Vagina (tissue), 2 donors: ENCODE data around the gene ATF6B. TPM values are rescaled to one million over a fixed set of nuclear protein-coding genes. Genes with fewer than 3 reads are reported as not detected.
A peak's percentile ranks its signal among the peaks of the same experiment; 100 is the strongest.

ENCODE experiments used
- DNase-seq, 2 donors: peaks; one replicate each; pipeline ENCODE4 v3.0.0-alpha.2; 2017; ENCODE audit errors: extremely low spot score in 2 of 2
- H3K27ac ChIP-seq: fragments of 200-600 bp; sonication (generic); one replicate; pipeline ENCODE4 v1.5.1; 2019
- H3K27me3 ChIP-seq: fragments of 200-600 bp; sonication (generic); one replicate; pipeline ENCODE4 v1.5.1; 2019
- H3K36me3 ChIP-seq, 2 donors: fragments of 200-600 bp; sonication (generic); one replicate each; pipeline ENCODE4 v1.5.1; 2017 to 2019
- H3K4me1 ChIP-seq: fragments of 200-600 bp; sonication (generic); one replicate; pipeline ENCODE4 v1.5.1; 2019
- H3K4me3 ChIP-seq, 2 donors: fragments of 200-600 bp; sonication (generic); 1 replicate in 1 of 2; 2 replicates in 1 of 2; pipeline ENCODE4 v1.5.1; 2016 to 2019
- H3K9me3 ChIP-seq: fragments of 200-600 bp; sonication (generic); one replicate; pipeline ENCODE4 v1.5.1; 2019
- POLR2A ChIP-seq, 2 donors: fragments of 450-650 bp; IDR thresholded peaks; one replicate each; pipeline ENCODE4 v1.6.1; 2017; ENCODE audit warnings: antibody characterized with exemption in 2 of 2, mild to moderate bottlenecking in 2 of 2, moderate library complexity in 2 of 2
- POLR2AphosphoS5 ChIP-seq, 2 donors: sonication (generic); formaldehyde crosslinking; IDR thresholded peaks; one replicate each; pipeline ENCODE4 v1.9.0; 2017; ENCODE audit warnings: antibody characterized with exemption in 2 of 2, mild to moderate bottlenecking in 2 of 2, low read depth in 1 of 2; ENCODE audit not compliant: insufficient read depth in 1 of 2
- intact Hi-C: fragments of 100-400 bp; cut with DNase I; formaldehyde crosslinking; loops from one replicate; pipeline ENCODE4 v1.15.1; 2023
- total RNA-seq: library from RNA; depleted of rRNA; stranded (reverse); fragments of >200 nt; gene quantifications from one replicate; pipeline ENCODE4 v1.2.3, GENCODE V29; 2016
- TF ChIP-seq, protein P1 (sequence below), 3 experiments: fragments of 450-650 bp in 2 of 3; fragments of 200-600 bp in 1 of 3; sonication (generic) in 1 of 3; IDR thresholded peaks; one replicate each; pipeline ENCODE4 v1.5.1; 2017 to 2019; ENCODE audit warnings: antibody characterized with exemption in 3 of 3, mild to moderate bottlenecking in 2 of 3, moderate library complexity in 2 of 3

ATF6B gene
- total RNA-seq, 1 donor from 2014 or later: 76.6 TPM

DNA sequence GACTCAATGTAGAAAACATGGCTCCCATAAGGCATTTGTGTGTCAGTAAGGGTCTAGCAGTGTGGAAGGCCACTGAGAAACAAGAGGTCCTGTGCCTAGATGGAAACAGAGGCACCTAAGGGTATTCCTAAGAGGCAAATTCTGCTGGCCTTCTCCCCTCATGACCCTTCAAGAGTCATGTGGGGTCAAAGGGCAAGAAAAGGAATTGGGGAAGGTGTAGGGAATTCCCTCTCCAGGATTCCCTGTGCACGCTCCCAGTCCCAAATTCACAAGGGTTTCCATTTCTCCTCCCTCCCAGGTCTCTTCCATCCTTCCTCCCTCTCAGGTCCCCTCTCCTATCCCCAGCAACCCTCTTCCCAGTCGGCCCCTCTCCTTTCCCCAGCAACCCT, 47.3 kb upstream of the ATF6B start:
- TF ChIP-seq POLR2AphosphoS5 (IDR thresholded peaks at IDR 0.05; ENCODE audit: insufficient read depth in 1 of 2, low read depth in 1 of 2) (no peak), POLR2A (IDR thresholded peaks at IDR 0.05) (no peak)
- TF ChIP-seq, protein P1, sequence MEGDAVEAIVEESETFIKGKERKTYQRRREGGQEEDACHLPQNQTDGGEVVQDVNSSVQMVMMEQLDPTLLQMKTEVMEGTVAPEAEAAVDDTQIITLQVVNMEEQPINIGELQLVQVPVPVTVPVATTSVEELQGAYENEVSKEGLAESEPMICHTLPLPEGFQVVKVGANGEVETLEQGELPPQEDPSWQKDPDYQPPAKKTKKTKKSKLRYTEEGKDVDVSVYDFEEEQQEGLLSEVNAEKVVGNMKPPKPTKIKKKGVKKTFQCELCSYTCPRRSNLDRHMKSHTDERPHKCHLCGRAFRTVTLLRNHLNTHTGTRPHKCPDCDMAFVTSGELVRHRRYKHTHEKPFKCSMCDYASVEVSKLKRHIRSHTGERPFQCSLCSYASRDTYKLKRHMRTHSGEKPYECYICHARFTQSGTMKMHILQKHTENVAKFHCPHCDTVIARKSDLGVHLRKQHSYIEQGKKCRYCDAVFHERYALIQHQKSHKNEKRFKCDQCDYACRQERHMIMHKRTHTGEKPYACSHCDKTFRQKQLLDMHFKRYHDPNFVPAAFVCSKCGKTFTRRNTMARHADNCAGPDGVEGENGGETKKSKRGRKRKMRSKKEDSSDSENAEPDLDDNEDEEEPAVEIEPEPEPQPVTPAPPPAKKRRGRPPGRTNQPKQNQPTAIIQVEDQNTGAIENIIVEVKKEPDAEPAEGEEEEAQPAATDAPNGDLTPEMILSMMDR (IDR thresholded peaks at IDR 0.05): no peak
- intact Hi-C loops: loop anchor here (10.0 kb wide), 1 partner anchor 51 kb away; the partner anchor contains the start of gene ATF6B
- DNase-seq: no peak
- Histone ChIP-seq H3K4me1 (peaks cover 45% of the 10 kb centered on the region), H3K27ac (peak overlapping the region; percentile 95), H3K36me3 (peaks cover 0 to 14% of the 10 kb centered on the region in 2 donors), H3K27me3 (no peaks in the 10 kb centered on the region), H3K4me3 (peak overlapping the region; percentile 81 to 93), H3K9me3 (no peaks in the 10 kb centered on the region)

- no peak overlapping the region for H3K4me3 ChIP-seq
- H3K27me3 ChIP-seq: no peaks in the 10 kb centered on the region
- peaks cover 0 to 18% of the 10 kb centered on the region in 2 donors for H3K36me3 ChIP-seq
- TF ChIP-seq POLR2AphosphoS5 (IDR thresholded peaks at IDR 0.05; ENCODE audit: insufficient read depth in 1 of 2, low read depth in 1 of 2): no peak
- TF ChIP-seq, protein P1 (IDR thresholded peaks at IDR 0.05): no peak
- no peak for TF ChIP-seq POLR2A (IDR thresholded peaks at IDR 0.05)
- H3K27ac ChIP-seq: no peak overlapping the region
- no peaks in the 10 kb centered on the region for H3K9me3 ChIP-seq
- DNase-seq: no peak
- intact Hi-C loops: loop anchor here (10.0 kb wide), 1 partner anchor 50 kb away; the partner anchor contains the start of gene ATF6B
- peaks cover 38% of the 10 kb centered on the region for H3K4me1 ChIP-seq
Observed at GRCh38 chr6:32174416-32174815, 46.4 kb upstream of the ATF6B start.

- Histone ChIP-seq H3K27ac (no peak overlapping the region), H3K9me3 (no peaks in the 10 kb centered on the region), H3K4me1 (peaks cover 29% of the 10 kb centered on the region), H3K36me3 (peaks cover 0 to 25% of the 10 kb centered on the region in 2 donors), H3K4me3 (no peak overlapping the region), H3K27me3 (no peaks in the 10 kb centered on the region)
- TF ChIP-seq, protein P1 (IDR thresholded peaks at IDR 0.05): no peak
- TF ChIP-seq POLR2A (IDR thresholded peaks at IDR 0.05) (no peak), POLR2AphosphoS5 (IDR thresholded peaks at IDR 0.05; ENCODE audit: insufficient read depth in 1 of 2, low read depth in 1 of 2) (no peak)
- no peak for DNase-seq
- intact Hi-C loops: loop anchor here (10.0 kb wide), 1 partner anchor 48 kb away; the partner anchor contains the start of gene ATF6B
Observed at GRCh38 chr6:32173051-32173727, 45.1 kb upstream of the ATF6B start.

DNA sequence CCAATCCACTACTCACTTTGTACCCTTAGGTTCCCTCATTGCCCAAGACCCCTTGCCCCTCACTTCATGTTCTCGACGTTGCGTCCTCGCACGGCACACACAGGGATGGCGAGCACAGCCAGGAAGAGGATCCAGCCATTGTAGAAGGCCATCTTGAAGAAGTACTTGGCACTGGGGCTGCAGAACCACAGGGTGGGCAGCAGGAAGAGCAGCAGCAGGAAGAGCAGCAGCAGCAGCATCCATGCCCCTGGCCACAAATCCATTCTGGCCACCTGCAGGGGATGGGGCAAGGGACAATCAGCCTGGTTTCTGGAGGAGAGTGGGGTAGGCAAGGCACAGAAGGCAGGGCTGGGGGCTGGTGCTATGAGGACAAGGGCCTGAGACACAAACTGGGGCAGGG, 43.2 kb upstream of the ATF6B start:
- no peaks in the 10 kb centered on the region for H3K27me3 ChIP-seq
- no peak overlapping the region for H3K27ac ChIP-seq
- DNase-seq: no peak
- intact Hi-C loops: loop anchor here (10.0 kb wide), 1 partner anchor 46 kb away; the partner anchor contains the start of gene ATF6B
- H3K9me3 ChIP-seq: no peaks in the 10 kb centered on the region
- TF ChIP-seq POLR2A (IDR thresholded peaks at IDR 0.05) (no peak), POLR2AphosphoS5 (IDR thresholded peaks at IDR 0.05; ENCODE audit: insufficient read depth in 1 of 2, low read depth in 1 of 2) (no peak)
- TF ChIP-seq, protein P1 (IDR thresholded peaks at IDR 0.05): no peak
- H3K4me1 ChIP-seq: peaks cover 17% of the 10 kb centered on the region
- H3K36me3 ChIP-seq: peaks cover 0 to 45% of the 10 kb centered on the region in 2 donors
- H3K4me3 ChIP-seq: no peak overlapping the region

GRCh38 chr6:32170294-32170693, 42.2 kb upstream of the ATF6B start:
- Histone ChIP-seq H3K36me3 (peaks cover 0 to 51% of the 10 kb centered on the region in 2 donors), H3K27ac (no peak overlapping the region), H3K4me3 (no peak overlapping the region), H3K9me3 (no peaks in the 10 kb centered on the region), H3K4me1 (peaks cover 12% of the 10 kb centered on the region), H3K27me3 (no peaks in the 10 kb centered on the region)
- TF ChIP-seq, protein P1 (IDR thresholded peaks at IDR 0.05): no peak
- TF ChIP-seq POLR2A (IDR thresholded peaks at IDR 0.05): no peak
- no peak for TF ChIP-seq POLR2AphosphoS5 (IDR thresholded peaks at IDR 0.05; ENCODE audit: insufficient read depth in 1 of 2, low read depth in 1 of 2)
- no peak for DNase-seq
- intact Hi-C loops: loop anchor here (10.0 kb wide), 1 partner anchor 45 kb away; the partner anchor contains the start of gene ATF6B
